ENCODE results near the gene SIX6.

DNA sequence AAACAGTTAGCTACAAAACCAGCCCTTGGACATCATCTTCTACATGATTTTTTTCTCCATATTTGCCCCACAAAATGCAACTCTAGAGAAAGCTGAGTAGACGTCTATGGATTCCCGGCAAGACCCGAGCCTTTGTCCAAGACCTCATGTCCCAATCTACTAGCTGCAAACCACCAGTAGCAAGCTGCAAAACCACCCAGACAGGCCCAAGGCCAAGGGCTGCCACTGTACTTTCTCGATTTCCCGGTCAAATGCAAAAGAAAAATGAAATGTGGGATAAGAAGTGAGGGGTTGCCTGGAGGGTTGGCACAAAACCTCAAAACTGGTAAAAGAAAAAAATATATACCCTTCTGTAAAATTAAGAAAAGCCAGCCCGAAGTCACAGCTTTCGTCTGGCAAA, 2.9 kb upstream of the SIX6 start:
- TF ChIP-seq, protein P1, sequence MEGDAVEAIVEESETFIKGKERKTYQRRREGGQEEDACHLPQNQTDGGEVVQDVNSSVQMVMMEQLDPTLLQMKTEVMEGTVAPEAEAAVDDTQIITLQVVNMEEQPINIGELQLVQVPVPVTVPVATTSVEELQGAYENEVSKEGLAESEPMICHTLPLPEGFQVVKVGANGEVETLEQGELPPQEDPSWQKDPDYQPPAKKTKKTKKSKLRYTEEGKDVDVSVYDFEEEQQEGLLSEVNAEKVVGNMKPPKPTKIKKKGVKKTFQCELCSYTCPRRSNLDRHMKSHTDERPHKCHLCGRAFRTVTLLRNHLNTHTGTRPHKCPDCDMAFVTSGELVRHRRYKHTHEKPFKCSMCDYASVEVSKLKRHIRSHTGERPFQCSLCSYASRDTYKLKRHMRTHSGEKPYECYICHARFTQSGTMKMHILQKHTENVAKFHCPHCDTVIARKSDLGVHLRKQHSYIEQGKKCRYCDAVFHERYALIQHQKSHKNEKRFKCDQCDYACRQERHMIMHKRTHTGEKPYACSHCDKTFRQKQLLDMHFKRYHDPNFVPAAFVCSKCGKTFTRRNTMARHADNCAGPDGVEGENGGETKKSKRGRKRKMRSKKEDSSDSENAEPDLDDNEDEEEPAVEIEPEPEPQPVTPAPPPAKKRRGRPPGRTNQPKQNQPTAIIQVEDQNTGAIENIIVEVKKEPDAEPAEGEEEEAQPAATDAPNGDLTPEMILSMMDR (IDR thresholded peaks at IDR 0.05; ENCODE audit: insufficient read depth, low read depth, low read length): no peak
- TF ChIP-seq EZH2 (IDR thresholded peaks at IDR 0.05; ENCODE audit: insufficient read depth, low read length): no peak

Measured in astrocyte (in vitro differentiated cells and primary cell).